NCI-H748 (cell line): ENCODE data around the gene SLC22A1.
"Not testable (repeated sequence)": the region's sequence is repeated elsewhere in the genome, so short reads cannot be mapped to it uniquely, and the experiment has no call there.

ENCODE experiments used
- DNase-seq: peaks from one replicate; lab custom pipeline; 2025; ENCODE audit not compliant: unreplicated experiment; lab: John Stamatoyannopoulos, UW

The SLC22A1 gene

GRCh38 chr6:160121558-160121957 lies at the start of gene SLC22A1:
TSS of gene SLC22A1 (plus strand) at chr6:160121815. CDS start at chr6:160121936, 121 bp downstream.
- no peak for DNase-seq

- DNase-seq: no peak
These were observed 48.3 kb upstream of the SLC22A1 start for GRCh38 chr6:160073272-160073671.

GRCh38 chr6:160076009-160076408 lies 45.6 kb upstream of the SLC22A1 start:
- no peak for DNase-seq

GRCh38 chr6:160077024-160077423 lies 44.6 kb upstream of the SLC22A1 start:
- no peak for DNase-seq

GRCh38 chr6:160077526-160077925 lies 44.1 kb upstream of the SLC22A1 start:
- no peak for DNase-seq

- DNase-seq: no peak
These were observed 42.5 kb upstream of the SLC22A1 start for GRCh38 chr6:160078883-160079685.

- no peak for DNase-seq
These were observed 42.0 kb upstream of the SLC22A1 start for GRCh38 chr6:160079686-160080043.

- no peak for DNase-seq
These were observed 41.5 kb upstream of the SLC22A1 start for GRCh38 chr6:160080097-160080496.

- no peak for DNase-seq
These were observed 40.2 kb upstream of the SLC22A1 start for GRCh38 chr6:160081398-160081797.

GRCh38 chr6:160082627-160083026 lies 39.0 kb upstream of the SLC22A1 start:
- DNase-seq: no peak

GRCh38 chr6:160084198-160084776 lies 37.3 kb upstream of the SLC22A1 start:
- DNase-seq: no peak

- DNase-seq: no peak
These were observed 36.4 kb upstream of the SLC22A1 start for GRCh38 chr6:160085226-160085625.

- no peak for DNase-seq
These were observed 35.7 kb upstream of the SLC22A1 start for GRCh38 chr6:160085713-160086505.

- DNase-seq: no peak
These were observed 34.9 kb upstream of the SLC22A1 start for GRCh38 chr6:160086754-160087153.

GRCh38 chr6:160088069-160088783 lies 33.4 kb upstream of the SLC22A1 start:
- no peak for DNase-seq

GRCh38 chr6:160088784-160089533 lies 32.7 kb upstream of the SLC22A1 start:
- DNase-seq: no peak

GRCh38 chr6:160089534-160089897 lies 32.1 kb upstream of the SLC22A1 start:
- no peak for DNase-seq

- DNase-seq: not testable (repeated sequence)
These were observed 31.0 kb upstream of the SLC22A1 start for GRCh38 chr6:160090442-160091239.

- DNase-seq: not testable (repeated sequence)
These were observed 29.4 kb upstream of the SLC22A1 start for GRCh38 chr6:160092176-160092575.

- no peak for DNase-seq
These were observed 29.0 kb upstream of the SLC22A1 start for GRCh38 chr6:160092602-160093001.
